Small intestine (tissue), 7 donors: ENCODE measurements around the gene CXCL11. TPM values are rescaled to one million over a fixed set of nuclear protein-coding genes. Genes with fewer than 3 reads are reported as not detected.

Experiments used
- DNase-seq, 2 donors: peaks; one replicate each; pipeline versions ENCODE4 v3.0.0 to v3.0.0-alpha.2; 2013
- FAIRE-seq: peaks from 2 replicates; lab custom pipeline; 2012; peaks lifted over from hg19 to GRCh38; lab: Jason Lieb, UNC
- H3K27ac ChIP-seq, 3 donors: one replicate each; pipeline ENCODE4 v1.5.1; 2013; ENCODE audit warnings: low read length in 2 of 3, mild to moderate bottlenecking in 2 of 3, control low read depth in 1 of 3, inconsistent platforms in 1 of 3, low read depth in 1 of 3, moderate library complexity in 1 of 3
- H3K27me3 ChIP-seq, 3 donors: one replicate each; pipeline ENCODE4 v1.6.1; 2013; ENCODE audit warnings: low read length in 3 of 3, inconsistent platforms in 1 of 3; ENCODE audit not compliant: control insufficient read depth in 3 of 3, insufficient read depth in 3 of 3
- H3K36me3 ChIP-seq, 3 donors: one replicate each; pipeline ENCODE4 v1.6.1; 2013; ENCODE audit warnings: low read length in 3 of 3, inconsistent platforms in 1 of 3, low read depth in 1 of 3, mild to moderate bottlenecking in 1 of 3, moderate library complexity in 1 of 3; ENCODE audit not compliant: control insufficient read depth in 3 of 3, insufficient read depth in 2 of 3
- H3K4me1 ChIP-seq, 3 donors: one replicate each; pipeline ENCODE4 v1.6.1; 2013; ENCODE audit warnings: low read length in 2 of 3, inconsistent platforms in 1 of 3, low read depth in 1 of 3, mild to moderate bottlenecking in 1 of 3, moderate library complexity in 1 of 3; ENCODE audit not compliant: control insufficient read depth in 3 of 3, insufficient read depth in 2 of 3
- H3K4me3 ChIP-seq, 3 donors: one replicate each; pipeline ENCODE4 v1.5.1; 2013; ENCODE audit warnings: low read length in 3 of 3, control low read depth in 1 of 3, inconsistent platforms in 1 of 3, low read depth in 1 of 3, mild to moderate bottlenecking in 1 of 3, moderate library complexity in 1 of 3
- H3K9me3 ChIP-seq, 2 donors: one replicate each; pipeline ENCODE4 v1.6.1; 2013; ENCODE audit warnings: low read depth in 1 of 2, low read length in 1 of 2; ENCODE audit not compliant: control insufficient read depth in 2 of 2, insufficient read depth in 1 of 2
- WGBS, 3 donors: extraction: QIAGEN DNeasy Blood & Tissue Kit; methylation state at CpG; one replicate each; pipeline ENCODE4 v1.1.7; 2013; 5-methylcytosine and 5-hydroxymethylcytosine counted together
- polyA plus RNA-seq, 4 donors: library from polyadenylated mRNA; stranded (reverse) in 3 of 4; unstranded in 1 of 4; fragments of 200-250 nt in 3 of 4; fragments of 120-200 nt in 1 of 4; gene quantifications; one replicate each; pipeline versions ENCODE4 v1.2.1 to v1.2.3, GENCODE V29; 2013
- donor health status: healthy with polysubstance abuse.
- donor health status: control.
- donor health status: control.
- donor health status: Bipolar disorder and iron deficiency.
- donor health status: healthy.

Gene CXCL11
- polyA plus RNA-seq, 4 donors, result 0.13 to 1.3 TPM; not detected in 2

- Histone ChIP-seq H3K36me3 (no peaks in the 10 kb centered on the region), H3K27ac (no peak overlapping the region), H3K27me3 (no peaks in the 10 kb centered on the region), H3K9me3 (no peaks in the 10 kb centered on the region), H3K4me1 (peaks cover 0 to 16% (median 4%) of the 10 kb centered on the region in 3 donors), H3K4me3 (no peak overlapping the region)
- DNase-seq (no peak), FAIRE-seq (no peak)
- WGBS, 3 donors, result 2 to 14% (median 11%) methylated on average over 1 of the region's 1 CpG
Observed at GRCh38 chr4:76013540-76013939, 22.3 kb downstream of the CXCL11 start.

GRCh38 chr4:76012388-76012801, 23.5 kb downstream of the CXCL11 start:
- Histone ChIP-seq H3K27ac (peak overlapping the region in 2 of 3 donors; percentile 34 to 79), H3K9me3 (no peaks in the 10 kb centered on the region), H3K4me3 (no peak overlapping the region), H3K4me1 (peaks cover 0 to 16% (median 4%) of the 10 kb centered on the region in 3 donors), H3K27me3 (no peaks in the 10 kb centered on the region), H3K36me3 (no peaks in the 10 kb centered on the region)
- 50 to 71% (median 56%) methylated on average over 1 of the region's 1 CpG for WGBS, 3 donors
- FAIRE-seq (no peak), DNase-seq (no peak)

GRCh38 chr4:76011700-76012387, 24.0 kb downstream of the CXCL11 start:
- H3K9me3 ChIP-seq, result no peaks in the 10 kb centered on the region
- FAIRE-seq, result no peak
- no peaks in the 10 kb centered on the region for H3K36me3 ChIP-seq
- H3K27me3 ChIP-seq, result no peaks in the 10 kb centered on the region
- H3K4me1 ChIP-seq, result peaks cover 0 to 16% (median 4%) of the 10 kb centered on the region in 3 donors
- no peak for DNase-seq
- WGBS, 3 donors, result 44 to 66% (median 65%) methylated on average over 13 of the region's 13 CpGs
- H3K27ac ChIP-seq, result peak overlapping the region in 2 of 3 donors; percentile 34 to 79
- H3K4me3 ChIP-seq, result no peak overlapping the region

DNA sequence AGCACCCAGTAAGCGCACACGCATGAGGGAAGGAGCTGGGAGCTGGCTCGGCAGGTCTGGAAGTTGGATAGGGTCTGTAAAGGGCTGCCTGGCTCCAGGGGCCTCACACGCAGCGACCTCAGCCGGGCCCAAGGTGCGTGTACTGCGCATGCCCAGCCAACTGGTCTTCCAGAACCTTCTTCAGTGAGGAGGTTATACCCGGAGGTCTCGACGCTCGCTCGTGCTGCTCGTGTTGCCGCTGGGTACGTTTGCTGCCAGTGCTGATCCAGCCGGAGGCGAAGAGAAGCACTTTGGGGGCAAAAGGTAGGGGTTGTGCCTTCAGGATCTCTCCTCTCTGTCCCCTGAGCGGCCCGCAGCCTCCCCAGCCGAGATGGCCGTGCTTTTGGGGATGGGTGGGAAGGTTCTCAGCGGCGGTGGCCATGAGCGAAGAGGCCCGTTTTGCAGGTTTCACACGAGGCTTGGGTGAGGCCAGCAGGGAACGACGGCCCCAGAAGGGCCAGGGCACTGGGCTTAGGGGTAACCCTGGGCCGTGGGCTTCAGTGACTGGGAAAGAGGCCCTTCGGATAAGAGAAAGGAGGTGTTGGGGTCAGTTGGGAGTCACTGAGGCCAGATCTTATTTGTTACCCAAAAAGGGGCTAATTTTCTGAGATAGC, 24.7 kb downstream of the CXCL11 start:
- Histone ChIP-seq H3K27me3 (no peaks in the 10 kb centered on the region), H3K9me3 (no peaks in the 10 kb centered on the region), H3K4me3 (no peak overlapping the region), H3K27ac (peak overlapping the region in 2 of 3 donors; percentile 34 to 79), H3K4me1 (peaks cover 0 to 18% (median 4%) of the 10 kb centered on the region in 3 donors), H3K36me3 (no peaks in the 10 kb centered on the region)
- WGBS, 3 donors, result 94 to 96% (median 96%) methylated on average over 31 of the region's 31 CpGs
- DNase-seq (no peak), FAIRE-seq (no peak)

- FAIRE-seq (no peak), DNase-seq (no peak)
- 94 to 96% (median 96%) methylated on average over 13 of the region's 13 CpGs for WGBS, 3 donors
- Histone ChIP-seq H3K36me3 (no peaks in the 10 kb centered on the region), H3K9me3 (no peaks in the 10 kb centered on the region), H3K4me1 (peaks cover 0 to 18% (median 4%) of the 10 kb centered on the region in 3 donors), H3K27me3 (no peaks in the 10 kb centered on the region), H3K4me3 (no peak overlapping the region), H3K27ac (no peak overlapping the region)
Observed at GRCh38 chr4:76010576-76010975, 25.3 kb downstream of the CXCL11 start.

DNA sequence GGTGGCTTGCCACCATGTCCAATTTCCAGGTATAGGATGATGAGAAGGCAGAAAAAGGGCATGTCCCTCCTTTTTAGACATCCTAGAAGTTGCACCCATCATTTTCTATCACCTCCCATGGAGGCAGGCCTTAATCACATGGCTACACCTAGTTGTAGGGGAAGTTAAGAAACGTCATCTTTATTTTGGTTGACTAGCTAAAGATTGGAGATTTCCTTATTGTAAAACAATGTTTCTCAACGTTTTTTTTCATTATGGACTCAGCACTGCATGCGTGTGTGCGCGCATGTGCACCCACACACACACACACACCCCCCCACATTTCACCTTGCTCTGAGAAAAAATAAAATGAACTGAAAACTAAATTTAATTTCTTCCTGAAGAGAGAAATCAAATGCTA, 26.6 kb downstream of the CXCL11 start:
- 81 to 86% (median 86%) methylated on average over 5 of the region's 5 CpGs for WGBS, 3 donors
- FAIRE-seq (no peak), DNase-seq (no peak)
- Histone ChIP-seq H3K9me3 (no peaks in the 10 kb centered on the region), H3K4me3 (no peak overlapping the region), H3K36me3 (no peaks in the 10 kb centered on the region), H3K4me1 (peaks cover 0 to 15% (median 4%) of the 10 kb centered on the region in 3 donors), H3K27ac (no peak overlapping the region), H3K27me3 (no peaks in the 10 kb centered on the region)

DNA sequence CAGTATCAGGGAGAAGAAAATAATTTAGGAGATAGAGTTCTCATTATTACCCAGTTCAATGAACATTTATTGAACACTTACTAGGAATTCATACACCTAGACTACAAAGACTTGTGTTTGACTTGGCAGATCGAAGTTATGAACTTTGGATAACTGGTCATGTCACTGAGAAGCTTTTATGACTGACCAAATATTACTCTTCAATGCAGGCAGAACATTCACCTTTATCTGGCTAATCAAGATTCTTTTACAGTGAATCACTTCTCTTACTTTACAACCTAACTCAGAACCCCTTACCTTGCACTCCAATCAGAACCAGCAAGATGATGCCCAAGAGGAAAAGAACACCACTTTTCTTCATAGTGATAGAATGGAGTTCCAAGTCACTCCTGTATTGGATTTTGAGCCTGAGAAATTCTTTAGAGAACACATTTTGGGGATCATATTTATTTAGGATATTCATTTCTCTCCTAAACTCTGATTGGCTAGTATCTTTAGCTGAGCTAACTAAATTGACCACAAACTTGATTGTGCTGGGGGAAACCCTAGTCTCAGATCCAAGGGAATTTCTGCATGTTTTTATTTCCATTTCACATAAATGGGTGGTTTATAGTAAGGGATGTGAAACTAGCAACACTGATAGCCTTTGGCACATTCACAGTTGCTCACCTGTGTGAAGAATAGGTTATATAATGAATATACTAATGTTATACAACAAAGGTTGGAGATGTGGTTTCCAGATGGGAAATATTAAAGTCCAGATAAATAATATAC, 28.6 kb downstream of the CXCL11 start, which contains the start of gene CXCL9:
TSS of gene CXCL9 (minus strand) at position 421 of the 774 bp plus-strand sequence. CDS start at position 361, 60 bp downstream.
- WGBS, 3 donors, result 9 to 46% (median 29%) methylated on average over 1 of the region's 1 CpG
- H3K4me3 ChIP-seq, result no peak within 1 kb of the TSS
- FAIRE-seq, result no peak

DNA sequence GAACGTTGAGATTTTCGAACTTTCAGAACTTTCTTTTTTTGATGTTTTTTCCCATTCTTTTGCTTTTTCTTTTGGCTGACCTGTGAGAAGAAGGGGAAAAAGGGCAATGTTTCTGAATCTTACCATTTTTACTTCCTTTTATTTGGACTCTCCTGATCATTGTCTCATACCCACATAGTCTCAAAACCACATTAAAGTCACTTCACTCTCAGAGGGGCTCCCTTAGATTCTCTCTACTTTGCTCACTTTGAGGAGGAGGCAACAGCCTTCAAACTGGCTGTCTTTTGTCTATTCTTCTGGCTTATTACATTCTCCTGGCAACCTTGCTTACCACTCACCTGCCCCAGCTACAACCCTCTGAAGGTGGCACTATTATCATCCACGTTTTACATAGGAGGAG, 32.2 kb downstream of the CXCL11 start:
- FAIRE-seq (no peak), DNase-seq (no peak)
- Histone ChIP-seq H3K4me3 (no peak overlapping the region), H3K36me3 (no peaks in the 10 kb centered on the region), H3K9me3 (peaks cover 0 to 4% of the 10 kb centered on the region in 2 donors), H3K4me1 (peaks cover 0 to 35% (median 0%) of the 10 kb centered on the region in 3 donors), H3K27me3 (no peaks in the 10 kb centered on the region), H3K27ac (no peak overlapping the region)
- 79 to 85% (median 83%) methylated on average over 3 of the region's 3 CpGs for WGBS, 3 donors

More for the DNA sequence above, 28.6 kb downstream of the CXCL11 start, which contains the start of gene CXCL9:
- H3K27me3 ChIP-seq, result no peaks in the 10 kb centered on the region
- no peaks in the 10 kb centered on the region for H3K36me3 ChIP-seq
- H3K27ac ChIP-seq, result no peak within 1 kb of the TSS
- H3K4me1 ChIP-seq, result peaks cover 0 to 10% (median 0%) of the 10 kb centered on the region in 3 donors
- peak; percentile 53 to 90 for DNase-seq
- H3K9me3 ChIP-seq, result no peaks in the 10 kb centered on the region
